SK-N-SH treated with all-trans-retinoic acid at 6 μM for 48 hours (cell line): ENCODE measurements around the gene CNGA2.

Experiments
- ATAC-seq: fragments of 200-7000 bp; cut with Tn5 transposase; 3 replicates; pipeline ENCODE4 v1.9.1; 2020; ENCODE audit warnings: mild to moderate bottlenecking, moderate library complexity
- ARNTL ChIP-seq: fragments of 450-650 bp; formaldehyde crosslinking; IDR thresholded peaks from 2 replicates; pipeline ENCODE4 v1.5.0; 2020; ENCODE audit warnings: low read depth, mild to moderate bottlenecking, moderate library complexity, borderline replicate concordance
- BACH2 ChIP-seq: fragments of 250-450 bp; sonication (Bioruptor Pico); IDR thresholded peaks from 2 replicates; pipeline ENCODE4 v1.9.0; 2021; ENCODE audit warnings: mild to moderate bottlenecking, borderline replicate concordance
- CSDC2 ChIP-seq: fragments of 250-450 bp; sonication (Bioruptor Pico); IDR thresholded peaks from 2 replicates; pipeline ENCODE4 v1.5.0; 2020; ENCODE audit warnings: mild to moderate bottlenecking, moderate library complexity
- ESRRG ChIP-seq: fragments of 250-450 bp; sonication (Bioruptor Pico); IDR thresholded peaks from 2 replicates; pipeline ENCODE4 v1.6.1; 2021; ENCODE audit warnings: mild to moderate bottlenecking
- GLIS3 ChIP-seq: fragments of 250-450 bp; sonication (Bioruptor Pico); IDR thresholded peaks from 2 replicates; pipeline ENCODE4 v1.5.0; 2020; ENCODE audit warnings: mild to moderate bottlenecking, moderate library complexity
- ISL1 ChIP-seq: fragments of 250-450 bp; sonication (Bioruptor Pico); IDR thresholded peaks from 2 replicates; pipeline ENCODE4 v2.1.2; 2022; ENCODE audit warnings: mild to moderate bottlenecking, moderate library complexity
- OSR1 ChIP-seq: fragments of 250-450 bp; sonication (Bioruptor Pico); IDR thresholded peaks from 2 replicates; pipeline ENCODE4 v1.8.0; 2022; ENCODE audit warnings: moderate library complexity, mild to moderate bottlenecking, inconsistent platforms
- PATZ1 ChIP-seq: fragments of 250-450 bp; sonication (Bioruptor Pico); IDR thresholded peaks from 2 replicates; pipeline ENCODE4 v1.8.0; 2020; ENCODE audit warnings: mild to moderate bottlenecking, moderate library complexity, borderline replicate concordance
- POU6F1 ChIP-seq: fragments of 250-450 bp; sonication (Bioruptor Pico); IDR thresholded peaks from 2 replicates; pipeline ENCODE4 v1.8.0; 2021; ENCODE audit warnings: low read depth, mild to moderate bottlenecking, moderate library complexity, borderline replicate concordance
- PPARA ChIP-seq: fragments of 250-450 bp; sonication (Bioruptor Pico); IDR thresholded peaks from 2 replicates; pipeline ENCODE4 v1.5.0; 2020; ENCODE audit warnings: mild to moderate bottlenecking, borderline replicate concordance
- RARB ChIP-seq: fragments of 250-450 bp; sonication (Bioruptor Pico); IDR thresholded peaks from 2 replicates; pipeline ENCODE4 v1.8.0; 2021; ENCODE audit warnings: mild to moderate bottlenecking, moderate library complexity
- TCF4 ChIP-seq: fragments of 250-450 bp; sonication (Bioruptor Pico); IDR thresholded peaks from 2 replicates; pipeline ENCODE4 v1.8.0; 2021; ENCODE audit warnings: mild to moderate bottlenecking, moderate library complexity, borderline replicate concordance
- TOX ChIP-seq: fragments of 250-450 bp; sonication (Bioruptor Pico); IDR thresholded peaks from 2 replicates; pipeline ENCODE4 v1.8.0; 2021; ENCODE audit warnings: mild to moderate bottlenecking, moderate library complexity, borderline replicate concordance
- TSHZ2 ChIP-seq: fragments of 250-450 bp; sonication (Bioruptor Pico); IDR thresholded peaks from 2 replicates; pipeline ENCODE4 v1.5.0; 2020; ENCODE audit warnings: mild to moderate bottlenecking, moderate library complexity
- ZC3H10 ChIP-seq: fragments of 250-450 bp; sonication (Bioruptor Pico); IDR thresholded peaks from 2 replicates; pipeline ENCODE4 v1.5.1; 2021; ENCODE audit warnings: mild to moderate bottlenecking, moderate library complexity
- ZFP3 ChIP-seq: fragments of 250-450 bp; sonication (Bioruptor Pico); IDR thresholded peaks from 2 replicates; pipeline ENCODE4 v1.5.0; 2020; ENCODE audit warnings: mild to moderate bottlenecking, moderate library complexity
- ZFP30 ChIP-seq: fragments of 450-650 bp; formaldehyde crosslinking; IDR thresholded peaks from 2 replicates; pipeline ENCODE4 v1.5.0; 2022; ENCODE audit warnings: mild to moderate bottlenecking, moderate library complexity
- ZNF565 ChIP-seq: fragments of 450-650 bp; formaldehyde crosslinking; conservative IDR thresholded peaks from 2 replicates; pipeline ENCODE4 v1.5.0; 2020; ENCODE audit warnings: low read depth, mild to moderate bottlenecking, moderate library complexity
- ZNF70 ChIP-seq: fragments of 450-650 bp; formaldehyde crosslinking; IDR thresholded peaks from 2 replicates; pipeline ENCODE4 v1.5.0; 2020; ENCODE audit warnings: mild to moderate bottlenecking, moderate library complexity
- ZNF8 ChIP-seq: fragments of 450-650 bp; formaldehyde crosslinking; IDR thresholded peaks from 2 replicates; pipeline ENCODE4 v1.5.0; 2020; ENCODE audit warnings: mild to moderate bottlenecking, moderate library complexity
- TF ChIP-seq, protein P1 (sequence below): fragments of 250-450 bp; sonication (Bioruptor Pico); IDR thresholded peaks from 2 replicates; pipeline ENCODE4 v1.5.1; 2020; ENCODE audit warnings: low read depth, mild to moderate bottlenecking, moderate library complexity

Gene CNGA2

GRCh38 chrX:151697522-151697921 is 37.0 kb upstream of the CNGA2 start (continued):
- no peak for TF ChIP-seq TSHZ2 (CRISPR knock-in tag)
- no peak for TF ChIP-seq PATZ1 (CRISPR knock-in tag)
- no peak for TF ChIP-seq RARB (CRISPR knock-in tag)
- no peak for TF ChIP-seq ARNTL
- no peak for TF ChIP-seq ZNF8 (CRISPR knock-in tag)
- TF ChIP-seq ZFP3, result no peak
- no peak for TF ChIP-seq TCF4 (CRISPR knock-in tag)

DNA sequence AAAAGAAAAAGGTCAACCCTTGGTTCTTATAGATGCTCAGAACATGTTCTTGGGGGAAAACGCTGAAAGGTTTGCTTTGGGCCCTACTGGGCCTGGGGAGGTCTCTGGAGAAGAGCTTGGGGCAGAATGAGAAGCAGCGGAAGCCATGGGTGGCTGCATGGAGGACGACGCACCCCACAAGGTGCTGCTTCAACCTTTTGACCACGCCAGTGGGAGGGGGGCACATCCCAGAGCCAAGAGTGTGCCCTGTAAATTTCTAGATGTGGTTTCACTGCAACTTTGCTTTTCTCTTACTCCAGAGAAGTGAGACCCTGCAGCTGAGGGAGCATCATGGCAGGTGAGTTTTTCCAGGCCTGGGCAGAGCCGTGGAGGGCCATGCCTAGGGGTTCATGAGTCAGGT is 36.1 kb upstream of the CNGA2 start:
- TF ChIP-seq, protein P1, sequence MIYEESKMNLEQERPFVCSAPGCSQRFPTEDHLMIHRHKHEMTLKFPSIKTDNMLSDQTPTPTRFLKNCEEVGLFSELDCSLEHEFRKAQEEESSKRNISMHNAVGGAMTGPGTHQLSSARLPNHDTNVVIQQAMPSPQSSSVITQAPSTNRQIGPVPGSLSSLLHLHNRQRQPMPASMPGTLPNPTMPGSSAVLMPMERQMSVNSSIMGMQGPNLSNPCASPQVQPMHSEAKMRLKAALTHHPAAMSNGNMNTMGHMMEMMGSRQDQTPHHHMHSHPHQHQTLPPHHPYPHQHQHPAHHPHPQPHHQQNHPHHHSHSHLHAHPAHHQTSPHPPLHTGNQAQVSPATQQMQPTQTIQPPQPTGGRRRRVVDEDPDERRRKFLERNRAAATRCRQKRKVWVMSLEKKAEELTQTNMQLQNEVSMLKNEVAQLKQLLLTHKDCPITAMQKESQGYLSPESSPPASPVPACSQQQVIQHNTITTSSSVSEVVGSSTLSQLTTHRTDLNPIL (CRISPR knock-in tag), result no peak
- TF ChIP-seq ZC3H10 (CRISPR knock-in tag) (no peak), ARNTL (no peak), ISL1 (CRISPR knock-in tag) (no peak), TSHZ2 (CRISPR knock-in tag) (no peak), ZNF70 (no peak), ZNF565 (no peak), ZFP3 (no peak), ZNF8 (CRISPR knock-in tag) (no peak), ESRRG (CRISPR knock-in tag) (no peak), PPARA (CRISPR knock-in tag) (no peak), TOX (CRISPR knock-in tag) (no peak), BACH2 (CRISPR knock-in tag) (no peak), ZFP30 (CRISPR knock-in tag) (no peak), OSR1 (CRISPR knock-in tag) (no peak), TCF4 (CRISPR knock-in tag) (no peak), POU6F1 (CRISPR knock-in tag) (no peak), CSDC2 (no peak)
- ATAC-seq, result no peak

GRCh38 chrX:151699746-151700145 is 34.8 kb upstream of the CNGA2 start:
- ATAC-seq, result no peak
- TF ChIP-seq OSR1 (CRISPR knock-in tag) (no peak), ZFP30 (CRISPR knock-in tag) (no peak), GLIS3 (CRISPR knock-in tag) (no peak), POU6F1 (CRISPR knock-in tag) (no peak), ZNF8 (CRISPR knock-in tag) (no peak), CSDC2 (no peak), PPARA (CRISPR knock-in tag) (no peak), ZC3H10 (CRISPR knock-in tag) (no peak)
- TF ChIP-seq, protein P1 (CRISPR knock-in tag), result no peak
